Hematopoietic multipotent progenitor cell treated with erythropoietin and hydrocortisone succinate and interleukin-3 and kit ligand, for 6 days (in vitro differentiated cells): Measurements from ENCODE around the gene FIP1L1.

ENCODE experiments used
- DNase-seq: peaks from one replicate; pipeline ENCODE4 v3.0.0-alpha.2; 2015

Gene FIP1L1

DNA sequence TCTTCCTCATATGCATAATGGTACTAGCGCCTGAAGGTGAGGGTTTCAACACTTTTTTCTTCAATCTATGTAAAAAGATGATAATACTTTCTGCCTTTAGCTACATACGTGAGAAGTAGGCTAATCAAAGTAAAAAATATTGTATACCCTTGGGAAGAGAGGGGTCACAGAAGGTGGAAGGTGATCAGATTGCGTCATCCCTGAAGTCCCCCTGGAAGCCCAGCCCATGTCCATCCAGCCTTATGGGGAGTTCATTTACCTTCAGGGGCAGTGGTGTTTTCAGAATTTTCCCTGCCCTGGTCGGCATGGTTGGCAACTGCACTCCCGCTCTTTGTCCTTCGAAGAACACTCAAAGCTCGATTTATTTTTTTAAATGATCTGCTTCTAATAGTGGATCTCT is 129.6 kb downstream of the FIP1L1 start:
- no peak for DNase-seq

DNA sequence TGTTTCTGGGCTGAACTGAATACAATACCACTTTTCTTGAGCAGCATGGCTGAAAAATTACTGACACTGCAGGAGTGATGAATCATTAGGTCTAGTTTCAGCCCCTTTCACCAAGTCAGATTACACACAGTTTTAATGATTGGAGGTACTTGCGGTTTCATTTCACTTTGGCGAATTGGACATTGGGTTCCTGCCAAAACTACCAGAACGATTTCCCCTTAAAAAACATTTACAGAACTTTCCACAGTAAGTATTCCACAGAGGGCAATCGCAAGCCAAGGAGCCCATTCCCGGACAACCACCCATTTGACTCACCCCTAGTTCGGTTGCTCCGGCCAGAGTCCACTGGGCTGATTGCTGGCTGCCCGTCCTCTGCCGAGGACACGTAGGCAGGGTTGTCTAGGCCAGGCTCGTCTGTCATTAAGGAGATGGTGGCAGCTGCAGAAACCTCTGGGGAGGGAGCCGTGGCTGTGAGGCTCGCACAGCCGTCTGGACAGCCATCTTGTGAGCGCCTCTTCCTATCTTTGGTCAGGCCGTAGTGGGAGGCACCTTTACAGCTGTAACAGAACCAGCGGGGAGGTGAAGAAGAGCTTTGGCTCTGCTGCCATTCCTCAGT is 130.3 kb downstream of the FIP1L1 start:
- no peak for DNase-seq

GRCh38 chr4:53508446-53508845 is 131.0 kb downstream of the FIP1L1 start:
- DNase-seq: no peak

GRCh38 chr4:53510321-53510720 is 132.9 kb downstream of the FIP1L1 start:
- DNase-seq: no peak
